ENCODE measurements around the gene NPPB. TPM values are rescaled to one million over a fixed set of nuclear protein-coding genes. Genes with fewer than 3 reads are reported as not detected.

NPPB gene
- total RNA-seq, 1 experiment from 2014 or later: 43.4 TPM

DNA sequence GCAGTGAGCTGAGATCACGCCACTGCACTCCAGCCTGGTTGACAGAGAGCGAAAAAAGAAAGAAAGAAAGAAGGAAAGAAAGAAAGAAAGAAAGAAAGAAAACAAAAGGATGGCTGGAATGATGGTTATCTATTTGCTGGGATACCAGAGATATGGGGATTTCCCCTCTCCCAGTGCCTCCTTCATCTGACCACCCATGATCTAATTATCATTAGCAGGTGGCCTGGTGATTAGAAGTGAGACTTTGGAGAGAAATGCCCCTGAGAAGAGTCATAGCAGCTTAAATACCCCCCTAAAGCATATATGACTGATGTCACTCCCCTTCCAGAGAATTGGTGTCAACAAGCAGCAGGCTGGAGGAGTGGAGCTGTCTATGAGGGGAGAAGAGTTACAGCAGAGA is 1.3 kb upstream of the NPPB start:
- H3K4me1 Mint-ChIP-seq (ENCODE audit: low read depth, unreplicated experiment): peaks cover 8% of the 10 kb centered on the region
- no peaks in the 10 kb centered on the region; the same call in 1 of the 2 replicates for H3K9me3 ChIP-seq
- no TSS peak for BruUV-seq (replicated peaks)
- intact Hi-C loops (cut with micrococcal nuclease; ENCODE audit: unreplicated experiment): no loop called here
- ChIA-PET POLR2A (no interaction called here), CTCF (interaction anchor here (0.7 kb wide), 1 partner anchor 23 kb away, joined by 3 read pairs; no protein-coding TSS in a partner anchor)
- no peak overlapping the region for H3K4me3 ChIP-seq (ENCODE audit: low read depth, low read length)
- peak overlapping the region; percentile 74 for H3K4me3 Mint-ChIP-seq (ENCODE audit: unreplicated experiment)
- H3K27me3 Mint-ChIP-seq (ENCODE audit: insufficient read depth, unreplicated experiment): no peaks in the 10 kb centered on the region
- H3K27ac Mint-ChIP-seq (ENCODE audit: unreplicated experiment): peak overlapping the region; percentile 89
- TF ChIP-seq, protein P1, sequence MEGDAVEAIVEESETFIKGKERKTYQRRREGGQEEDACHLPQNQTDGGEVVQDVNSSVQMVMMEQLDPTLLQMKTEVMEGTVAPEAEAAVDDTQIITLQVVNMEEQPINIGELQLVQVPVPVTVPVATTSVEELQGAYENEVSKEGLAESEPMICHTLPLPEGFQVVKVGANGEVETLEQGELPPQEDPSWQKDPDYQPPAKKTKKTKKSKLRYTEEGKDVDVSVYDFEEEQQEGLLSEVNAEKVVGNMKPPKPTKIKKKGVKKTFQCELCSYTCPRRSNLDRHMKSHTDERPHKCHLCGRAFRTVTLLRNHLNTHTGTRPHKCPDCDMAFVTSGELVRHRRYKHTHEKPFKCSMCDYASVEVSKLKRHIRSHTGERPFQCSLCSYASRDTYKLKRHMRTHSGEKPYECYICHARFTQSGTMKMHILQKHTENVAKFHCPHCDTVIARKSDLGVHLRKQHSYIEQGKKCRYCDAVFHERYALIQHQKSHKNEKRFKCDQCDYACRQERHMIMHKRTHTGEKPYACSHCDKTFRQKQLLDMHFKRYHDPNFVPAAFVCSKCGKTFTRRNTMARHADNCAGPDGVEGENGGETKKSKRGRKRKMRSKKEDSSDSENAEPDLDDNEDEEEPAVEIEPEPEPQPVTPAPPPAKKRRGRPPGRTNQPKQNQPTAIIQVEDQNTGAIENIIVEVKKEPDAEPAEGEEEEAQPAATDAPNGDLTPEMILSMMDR (IDR thresholded peaks at IDR 0.05; ENCODE audit: insufficient read depth in 1 of 2, low read depth in 1 of 2, low read length in 1 of 2, severe bottlenecking in 1 of 2, unreplicated experiment in 1 of 2): no peak
- DNase-seq: no peak
- no peaks in the 10 kb centered on the region for H3K36me3 ChIP-seq (ENCODE audit: control insufficient read depth, insufficient read depth, low read length)
- H3K27me3 ChIP-seq (replicated peaks; ENCODE audit: control insufficient read depth, insufficient read depth, low read length): no peaks in the 10 kb centered on the region
- H3K9me3 Mint-ChIP-seq (ENCODE audit: unreplicated experiment): peaks cover 16% of the 10 kb centered on the region
- H3K4me1 ChIP-seq: peaks cover 18% of the 10 kb centered on the region
- peaks cover 13% of the 10 kb centered on the region for H3K36me3 Mint-ChIP-seq (ENCODE audit: insufficient read depth, unreplicated experiment)

DNA sequence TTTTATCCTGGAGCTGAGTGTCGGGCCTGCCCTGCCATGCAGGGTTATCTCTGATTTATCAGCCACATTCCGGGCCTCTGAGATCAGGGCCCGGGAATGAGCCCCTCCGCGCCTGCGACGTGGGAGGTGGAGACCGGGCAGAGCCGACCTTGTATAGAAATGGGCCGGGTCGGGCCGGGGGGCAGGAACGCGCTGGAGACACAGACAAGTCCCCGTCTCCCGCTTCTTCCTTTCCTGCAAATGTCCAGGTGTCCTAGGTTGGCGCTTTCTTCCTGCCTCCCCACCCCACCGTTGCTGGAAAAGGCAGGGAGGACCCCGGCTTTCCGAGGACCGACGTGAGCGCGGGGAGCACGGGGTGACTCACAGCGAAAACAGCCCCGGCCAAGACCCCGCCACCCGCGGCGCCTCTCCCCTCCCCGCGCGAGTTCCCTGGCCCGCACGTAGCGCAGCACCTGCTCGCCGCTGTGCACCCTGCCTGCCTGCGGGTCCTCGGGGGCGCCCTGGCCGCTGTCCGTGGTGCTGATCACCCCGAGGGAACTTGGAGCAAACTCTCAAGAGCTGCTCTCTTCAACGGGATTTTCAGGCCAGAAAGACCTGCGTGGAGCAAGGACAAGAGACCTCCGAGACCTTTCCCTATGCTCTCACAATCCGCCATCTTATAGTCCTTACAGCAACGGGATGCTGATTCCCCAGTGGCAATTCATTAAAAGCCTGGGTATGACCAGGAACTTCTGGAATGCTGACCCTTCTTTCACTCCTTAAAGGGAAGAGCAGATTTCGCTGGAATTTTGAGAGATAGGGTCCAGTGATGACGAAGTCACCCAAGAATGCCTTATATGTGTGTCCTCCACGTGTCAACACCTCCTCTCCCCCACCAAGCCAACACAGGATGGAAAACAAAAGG is 475 bp upstream of the NPPB start:
- peaks cover 16% of the 10 kb centered on the region for H3K9me3 Mint-ChIP-seq (ENCODE audit: unreplicated experiment)
- Histone ChIP-seq H3K4me1 (peaks cover 18% of the 10 kb centered on the region), H3K27me3 (replicated peaks; ENCODE audit: control insufficient read depth, insufficient read depth, low read length) (no peaks in the 10 kb centered on the region), H3K36me3 (ENCODE audit: control insufficient read depth, insufficient read depth, low read length) (no peaks in the 10 kb centered on the region), H3K9me3 (no peaks in the 10 kb centered on the region; the same call in 1 of the 2 replicates), H3K4me3 (ENCODE audit: low read depth, low read length) (peak overlapping the region; percentile 26)
- peaks cover 13% of the 10 kb centered on the region for H3K36me3 Mint-ChIP-seq (ENCODE audit: insufficient read depth, unreplicated experiment)
- H3K27ac Mint-ChIP-seq (ENCODE audit: unreplicated experiment): peak overlapping the region; percentile 89
- H3K4me1 Mint-ChIP-seq (ENCODE audit: low read depth, unreplicated experiment): peaks cover 8% of the 10 kb centered on the region
- TF ChIP-seq, protein P1 (IDR thresholded peaks at IDR 0.05; ENCODE audit: insufficient read depth in 1 of 2, low read depth in 1 of 2, low read length in 1 of 2, severe bottlenecking in 1 of 2, unreplicated experiment in 1 of 2): peak in 1 of 2 experiments; percentile 54
- no peaks in the 10 kb centered on the region for H3K27me3 Mint-ChIP-seq (ENCODE audit: insufficient read depth, unreplicated experiment)
- DNase-seq: peak; percentile 85 to 92
- CTCF ChIA-PET: interaction anchor here (0.7 to 1.4 kb wide), 3 partner anchors 10 to 160 kb away, joined by 3 to 4 read pairs (median 3); partner anchors contain the start of gene MIIP
- TSS peak; percentile 65 for BruUV-seq (replicated peaks)
- H3K4me3 Mint-ChIP-seq (ENCODE audit: unreplicated experiment): peak overlapping the region; percentile 74
- intact Hi-C loops (cut with micrococcal nuclease; ENCODE audit: unreplicated experiment): loop anchor here (2.0 kb wide), 1 partner anchor 34 kb away; no protein-coding TSS in a partner anchor
- POLR2A ChIA-PET: interaction anchor here (0.6 kb wide), 1 partner anchor 50 kb away, joined by 5 read pairs; no protein-coding TSS in a partner anchor

DNA sequence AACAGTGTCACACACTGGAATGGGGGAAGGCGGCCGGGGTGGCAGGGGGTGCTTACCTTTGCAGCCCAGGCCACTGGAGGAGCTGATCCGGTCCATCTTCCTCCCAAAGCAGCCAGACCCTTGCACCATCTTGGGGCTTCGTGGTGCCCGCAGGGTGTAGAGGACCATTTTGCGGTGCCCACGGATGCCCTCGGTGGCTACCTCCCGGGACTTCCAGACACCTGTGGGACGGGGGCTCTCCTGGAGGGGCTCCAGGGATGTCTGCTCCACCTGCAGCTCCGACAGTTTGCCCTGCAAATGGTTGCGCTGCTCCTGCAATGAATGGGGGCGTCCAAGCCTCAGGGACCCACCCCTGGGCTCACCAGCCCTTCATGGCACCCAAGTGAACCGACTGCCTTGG is 587 bp downstream of the NPPB start:
- Histone ChIP-seq H3K9me3 (no peaks in the 10 kb centered on the region; the same call in 1 of the 2 replicates), H3K36me3 (ENCODE audit: control insufficient read depth, insufficient read depth, low read length) (no peaks in the 10 kb centered on the region), H3K27me3 (replicated peaks; ENCODE audit: control insufficient read depth, insufficient read depth, low read length) (no peaks in the 10 kb centered on the region), H3K4me3 (ENCODE audit: low read depth, low read length) (no peak overlapping the region), H3K4me1 (peaks cover 18% of the 10 kb centered on the region)
- Mint-ChIP-seq H3K27ac (ENCODE audit: unreplicated experiment) (no peak overlapping the region), H3K9me3 (ENCODE audit: unreplicated experiment) (peaks cover 16% of the 10 kb centered on the region), H3K36me3 (ENCODE audit: insufficient read depth, unreplicated experiment) (peaks cover 13% of the 10 kb centered on the region), H3K27me3 (ENCODE audit: insufficient read depth, unreplicated experiment) (no peaks in the 10 kb centered on the region), H3K4me1 (ENCODE audit: low read depth, unreplicated experiment) (peaks cover 8% of the 10 kb centered on the region), H3K4me3 (ENCODE audit: unreplicated experiment) (peak overlapping the region; percentile 74)
- ChIA-PET POLR2A (interaction anchor here (0.6 kb wide), 1 partner anchor 52 kb away, joined by 5 read pairs; no protein-coding TSS in a partner anchor), CTCF (interaction anchor here (1.4 kb wide), 1 partner anchor 11 kb away, joined by 3 read pairs; no protein-coding TSS in a partner anchor)
- intact Hi-C loops (cut with micrococcal nuclease; ENCODE audit: unreplicated experiment): loop anchor here (2.0 kb wide), 1 partner anchor 35 kb away; no protein-coding TSS in a partner anchor
- DNase-seq: no peak
- TF ChIP-seq, protein P1 (IDR thresholded peaks at IDR 0.05; ENCODE audit: insufficient read depth in 1 of 2, low read depth in 1 of 2, low read length in 1 of 2, severe bottlenecking in 1 of 2, unreplicated experiment in 1 of 2): no peak
- no TSS peak for BruUV-seq (replicated peaks)

Data from Caco-2 (cell line).